Ovary (tissue), 9 donors: Measurements from ENCODE around the gene CASKIN2. TPM values are rescaled to one million over a fixed set of nuclear protein-coding genes. Genes with fewer than 3 reads are reported as not detected.

Experiments used
- DNase-seq, 5 donors: peaks; one replicate each; pipeline ENCODE4 v3.0.0-alpha.2; 2019 to 2020
- H3K27ac ChIP-seq, 2 donors: fragments of 200-600 bp; one replicate each; pipeline versions ENCODE4 v1.5.1 to v1.8.0; 2019 to 2022
- H3K27me3 ChIP-seq: fragments of 200-600 bp; one replicate; pipeline ENCODE4 v1.8.0; 2022
- H3K36me3 ChIP-seq: fragments of 200-600 bp; sonication (generic); one replicate; pipeline ENCODE4 v1.5.1; 2019
- H3K4me1 ChIP-seq: one replicate; pipeline ENCODE4 v1.8.1; 2013; ENCODE audit warnings: mild to moderate bottlenecking, moderate library complexity; ENCODE audit not compliant: insufficient read depth
- H3K4me3 ChIP-seq: fragments of 200-600 bp; sonication (generic); one replicate; pipeline ENCODE4 v1.5.1; 2017
- H3K9me3 ChIP-seq, 2 donors: fragments of 200-600 bp in 1 of 2; sonication (generic) in 1 of 2; one replicate each; pipeline versions ENCODE4 v1.5.1 to v1.8.1; 2013 to 2019; ENCODE audit warnings: mild to moderate bottlenecking in 1 of 2, moderate library complexity in 1 of 2
- EP300 ChIP-seq: sonication (generic); formaldehyde crosslinking; IDR thresholded peaks from one replicate; pipeline ENCODE4 v1.6.1; 2017; ENCODE audit warnings: antibody characterized with exemption
- POLR2A ChIP-seq: fragments of 450-650 bp; IDR thresholded peaks from one replicate; pipeline ENCODE4 v1.6.1; 2017; ENCODE audit warnings: antibody characterized with exemption, mild to moderate bottlenecking, moderate library complexity
- WGBS, 3 donors: extraction: QIAGEN DNeasy Blood & Tissue Kit in 1 of 3; methylation state at CpG; one replicate each; pipeline versions ENCODE4 v1.1.5 to v1.1.7; 2013 to 2017; 5-methylcytosine and 5-hydroxymethylcytosine counted together
- intact Hi-C, 4 donors: fragments of 100-400 bp; cut with DNase I; formaldehyde crosslinking; loops; one replicate each; pipeline versions ENCODE4 v1.11.0 to v1.15.1; 2022 to 2023
- polyA plus RNA-seq, 2 donors: library from polyadenylated mRNA; stranded (reverse); fragments of 200-250 nt in 1 of 2; fragments of 350-450 nt in 1 of 2; fragmentation: Illumina TruSeq in 1 of 2; extraction: RNeasy Lipid Tissue Mini Kit (QIAGEN cat#74804) in 1 of 2; gene quantifications; one replicate each; pipeline ENCODE4 v1.2.3, GENCODE V29; 2013 to 2014
- total RNA-seq, 7 donors: library from RNA; depleted of rRNA in 2 of 7; stranded (reverse); fragments of >200 nt in 2 of 7; fragmentation: NEBNext Ultra II Directional in 3 of 7; extraction: Animal tissue kit (Norgen Biotek cat#: 25700) in 3 of 7; gene quantifications; one replicate each; pipeline versions ENCODE4 v1.1.0 to v1.2.4, GENCODE V29; 2016 to 2023
- TF ChIP-seq, protein P1 (sequence below), 3 donors: fragments of 450-650 bp in 2 of 3; fragments of 200-600 bp in 1 of 3; IDR thresholded peaks; one replicate each; pipeline versions ENCODE4 v1.5.1 to v1.8.0; 2016 to 2022; ENCODE audit warnings: antibody characterized with exemption in 3 of 3, mild to moderate bottlenecking in 1 of 3
- donor health status: DM: no; HTN: no; CAD: no; lungs with moderate emphysema.
- donor health status: DM: no; HTN: no; CAD: no.
- donor health status: Bipolar disorder and iron deficiency.
- donor health status: DM: yes; HTN: yes; CAD: no.
- donor health status: DM: no; HTN: no; CAD: no.
- donor health status: DM: yes; HTN: yes; CAD: no.

CASKIN2 gene
- total and polyA plus RNA-seq, 9 donors, result 9.1 to 58.7 (median 36.8) TPM

- H3K9me3 ChIP-seq, result no peaks in the 10 kb centered on the region
- H3K4me3 ChIP-seq, result no peak overlapping the region
- intact Hi-C loops, result no loop called here
- peak overlapping the region in 1 of 2 donors; percentile 43 for H3K27ac ChIP-seq
- no peak for DNase-seq
- TF ChIP-seq, protein P1, sequence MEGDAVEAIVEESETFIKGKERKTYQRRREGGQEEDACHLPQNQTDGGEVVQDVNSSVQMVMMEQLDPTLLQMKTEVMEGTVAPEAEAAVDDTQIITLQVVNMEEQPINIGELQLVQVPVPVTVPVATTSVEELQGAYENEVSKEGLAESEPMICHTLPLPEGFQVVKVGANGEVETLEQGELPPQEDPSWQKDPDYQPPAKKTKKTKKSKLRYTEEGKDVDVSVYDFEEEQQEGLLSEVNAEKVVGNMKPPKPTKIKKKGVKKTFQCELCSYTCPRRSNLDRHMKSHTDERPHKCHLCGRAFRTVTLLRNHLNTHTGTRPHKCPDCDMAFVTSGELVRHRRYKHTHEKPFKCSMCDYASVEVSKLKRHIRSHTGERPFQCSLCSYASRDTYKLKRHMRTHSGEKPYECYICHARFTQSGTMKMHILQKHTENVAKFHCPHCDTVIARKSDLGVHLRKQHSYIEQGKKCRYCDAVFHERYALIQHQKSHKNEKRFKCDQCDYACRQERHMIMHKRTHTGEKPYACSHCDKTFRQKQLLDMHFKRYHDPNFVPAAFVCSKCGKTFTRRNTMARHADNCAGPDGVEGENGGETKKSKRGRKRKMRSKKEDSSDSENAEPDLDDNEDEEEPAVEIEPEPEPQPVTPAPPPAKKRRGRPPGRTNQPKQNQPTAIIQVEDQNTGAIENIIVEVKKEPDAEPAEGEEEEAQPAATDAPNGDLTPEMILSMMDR (IDR thresholded peaks at IDR 0.05), result no peak
- no peak for TF ChIP-seq POLR2A
- no peak for TF ChIP-seq EP300
- H3K4me1 ChIP-seq, result peaks cover 14% of the 10 kb centered on the region
- WGBS, 3 donors, result 88 to 91% (median 88%) methylated on average over 18 of the region's 18 CpGs
- H3K27me3 ChIP-seq, result no peaks in the 10 kb centered on the region
- H3K36me3 ChIP-seq, result no peaks in the 10 kb centered on the region
Observed at GRCh38 chr17:75557852-75558665, 42.7 kb upstream of the CASKIN2 start.

DNA sequence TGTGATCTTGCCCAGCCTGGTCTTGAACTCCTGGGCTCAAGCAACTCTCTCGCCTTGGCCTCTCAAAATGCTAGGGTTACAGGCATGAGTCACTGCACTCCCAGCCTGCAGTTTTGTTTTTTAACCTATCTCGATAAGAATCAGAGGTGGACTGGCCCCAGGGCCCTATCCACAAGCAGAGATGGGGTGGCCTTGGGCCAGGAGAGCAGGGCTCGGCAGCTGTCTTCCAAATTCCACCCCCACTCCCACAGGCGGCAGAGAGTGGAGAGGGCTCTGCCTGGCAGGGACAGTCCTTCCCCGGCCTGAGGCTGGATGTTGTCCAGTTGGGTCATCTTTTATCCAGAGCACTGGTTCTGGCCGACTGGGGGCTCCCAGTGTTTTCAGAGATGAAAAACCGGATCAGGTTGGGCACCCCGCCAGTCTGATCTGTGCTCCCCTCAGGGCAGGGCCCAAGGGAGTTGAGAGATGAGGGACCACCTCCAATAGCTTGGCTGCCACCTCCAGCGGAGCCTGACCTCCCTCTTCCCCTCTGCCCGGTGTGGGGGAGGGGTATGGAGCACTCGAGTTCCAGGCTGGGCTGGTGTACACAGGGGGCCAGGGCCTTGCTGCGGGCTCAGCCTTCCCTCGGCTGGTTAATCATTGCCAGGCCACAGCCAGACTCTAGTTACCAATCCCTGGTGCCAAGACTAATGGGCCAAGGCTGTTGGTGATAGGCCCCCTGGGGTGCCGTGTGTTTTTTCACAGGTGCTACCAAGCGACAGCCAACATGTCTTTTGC, 41.9 kb upstream of the CASKIN2 start:
- peak; percentile 31 to 72 (median 66) for DNase-seq
- WGBS, 3 donors, result 31 to 41% (median 34%) methylated on average over 15 of the region's 15 CpGs
- H3K27me3 ChIP-seq, result no peaks in the 10 kb centered on the region

GRCh38 chr17:75555679-75556153, 40.4 kb upstream of the CASKIN2 start:
- Histone ChIP-seq H3K27ac (no peak overlapping the region), H3K4me3 (no peak overlapping the region), H3K9me3 (no peaks in the 10 kb centered on the region), H3K4me1 (peaks cover 10% of the 10 kb centered on the region), H3K27me3 (no peaks in the 10 kb centered on the region), H3K36me3 (no peaks in the 10 kb centered on the region)
- intact Hi-C loops, result no loop called here
- TF ChIP-seq EP300 (no peak), POLR2A (no peak)
- TF ChIP-seq, protein P1 (IDR thresholded peaks at IDR 0.05), result no peak
- whole genome bisulfite sequencing, 3 donors, result 91 to 93% (median 92%) methylated on average over 18 to 21 of the region's 21 CpGs
- DNase-seq, result no peak

More for the DNA sequence above, 41.9 kb upstream of the CASKIN2 start:
- Histone ChIP-seq H3K36me3 (no peaks in the 10 kb centered on the region), H3K4me3 (no peak overlapping the region), H3K9me3 (no peaks in the 10 kb centered on the region), H3K27ac (peak overlapping the region in 1 of 2 donors; percentile 43), H3K4me1 (peaks cover 13% of the 10 kb centered on the region)
- TF ChIP-seq, protein P1 (IDR thresholded peaks at IDR 0.05), result no peak
- TF ChIP-seq EP300 (no peak), POLR2A (no peak)
- intact Hi-C loops, result no loop called here

DNA sequence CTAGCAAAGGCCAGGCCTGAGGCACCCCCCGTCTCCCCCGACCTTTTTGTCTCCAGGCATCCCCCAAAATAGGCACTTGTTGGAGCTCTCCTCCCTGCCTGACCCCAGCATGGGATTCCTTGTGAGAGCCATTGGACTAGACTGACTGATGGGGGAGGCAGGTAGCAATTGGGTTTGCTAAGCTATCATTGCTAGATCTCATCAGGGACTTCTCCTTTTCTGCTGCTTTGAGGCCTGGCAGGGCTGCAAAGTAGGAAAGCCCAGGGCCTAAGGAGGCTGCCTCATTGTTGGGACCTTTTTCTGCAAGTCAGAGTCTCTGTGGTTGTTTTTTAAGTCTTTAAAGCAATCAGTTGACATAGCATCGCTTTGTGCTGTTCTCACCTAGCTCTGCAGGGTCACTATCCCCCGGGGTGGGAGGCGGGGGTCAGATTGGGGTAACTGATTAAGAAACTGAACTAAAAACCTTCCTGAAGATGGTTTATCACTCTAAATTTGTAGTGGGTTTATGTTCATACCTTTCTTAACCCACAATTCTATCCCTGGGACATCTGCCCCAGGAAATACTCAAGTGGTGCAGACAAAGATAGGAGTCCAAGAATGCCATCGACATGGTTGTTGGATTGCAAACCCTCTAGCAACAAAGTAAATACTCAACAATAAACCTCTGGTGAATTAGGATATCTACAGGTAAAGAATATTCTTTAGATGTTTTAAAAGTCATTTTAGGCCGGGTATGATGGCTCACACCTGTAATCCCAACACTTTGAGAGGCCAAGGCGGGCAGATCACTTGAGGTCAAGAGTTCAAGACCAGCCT, 38.2 kb upstream of the CASKIN2 start:
- Histone ChIP-seq H3K4me3 (no peak overlapping the region), H3K36me3 (no peaks in the 10 kb centered on the region), H3K4me1 (peaks cover 10% of the 10 kb centered on the region), H3K27me3 (no peaks in the 10 kb centered on the region), H3K27ac (peak overlapping the region in 1 of 2 donors; percentile 4), H3K9me3 (no peaks in the 10 kb centered on the region)
- no peak for TF ChIP-seq POLR2A
- TF ChIP-seq, protein P1 (IDR thresholded peaks at IDR 0.05), result no peak
- no peak for TF ChIP-seq EP300
- no peak for DNase-seq
- intact Hi-C loops, result no loop called here
- WGBS, 3 donors, result 69 to 75% (median 74%) methylated on average over 8 of the region's 8 CpGs
